ENCODE results near the gene MARCHF4. TPM values are rescaled to one million over a fixed set of nuclear protein-coding genes. Genes with fewer than 3 reads are reported as not detected.

The MARCHF4 gene
- total RNA-seq, 1 donor from 2014 or later: 4.2 TPM

GRCh38 chr2:216335252-216335651 lies 37.0 kb downstream of the MARCHF4 start:
- no peak overlapping the region for H3K4me3 ChIP-seq (ENCODE audit: low read depth, low read length)
- DNase-seq (ENCODE audit: low read depth): no peak
- no peak for TF ChIP-seq CTCF (conservative IDR thresholded peaks at IDR 0.05; ENCODE audit: low read depth, low read length)

- no peak overlapping the region for H3K4me3 ChIP-seq (ENCODE audit: low read depth, low read length)
- DNase-seq (ENCODE audit: low read depth): no peak
- TF ChIP-seq CTCF (conservative IDR thresholded peaks at IDR 0.05; ENCODE audit: low read depth, low read length): peak; percentile 44
Measured at GRCh38 chr2:216328347-216328746, 43.9 kb downstream of the MARCHF4 start.

- DNase-seq (ENCODE audit: low read depth): no peak
- no peak for TF ChIP-seq CTCF (conservative IDR thresholded peaks at IDR 0.05; ENCODE audit: low read depth, low read length)
- H3K4me3 ChIP-seq (ENCODE audit: low read depth, low read length): no peak overlapping the region
Measured at GRCh38 chr2:216327447-216327935, 44.8 kb downstream of the MARCHF4 start.

Other genes with a start within 250 kb of the MARCHF4 start
- gene SMARCAL1, start 40.0 kb upstream of the MARCHF4 start, total RNA-seq: 23.5 and 30.1 TPM in 2 replicates
- 1,752 and 2,984 TPM in 2 replicates for gene RPL37A, start 126.4 kb upstream of the MARCHF4 start, total RNA-seq

All from epithelial cell of proximal tubule (primary cell).